Mononuclear cell (primary cell): ENCODE measurements around the gene GAB2. TPM values are rescaled to one million over a fixed set of nuclear protein-coding genes. Genes with fewer than 3 reads are reported as not detected.
"Not testable (repeated sequence)": the region's sequence is repeated elsewhere in the genome, so short reads cannot be mapped to it uniquely, and the experiment has no call there.

Source experiments
- H3K27me3 ChIP-seq: 2 replicates; pipeline ENCODE4 v1.6.0; 2011; ENCODE audit warnings: low read length, control low read depth; ENCODE audit not compliant: insufficient read depth
- H3K4me1 ChIP-seq: 2 replicates; pipeline ENCODE4 v1.5.1; 2011; ENCODE audit warnings: mild to moderate bottlenecking, low read length, control low read depth; ENCODE audit not compliant: insufficient read depth
- H3K4me3 ChIP-seq: 2 replicates; pipeline ENCODE4 v1.5.1; 2011; ENCODE audit warnings: mild to moderate bottlenecking, low read length, moderate library complexity
- H3K9me3 ChIP-seq: 2 replicates; pipeline ENCODE4 v1.5.1; 2011; ENCODE audit warnings: low read depth, mild to moderate bottlenecking, control low read depth, low read length
- total RNA-seq: library from RNA; depleted of rRNA; stranded (reverse); fragments of >200 nt; gene quantifications from one replicate; pipeline ENCODE4 v1.2.3, GENCODE V29; 2012

Gene GAB2
- total RNA-seq, 1 donor = 61.9 TPM

DNA sequence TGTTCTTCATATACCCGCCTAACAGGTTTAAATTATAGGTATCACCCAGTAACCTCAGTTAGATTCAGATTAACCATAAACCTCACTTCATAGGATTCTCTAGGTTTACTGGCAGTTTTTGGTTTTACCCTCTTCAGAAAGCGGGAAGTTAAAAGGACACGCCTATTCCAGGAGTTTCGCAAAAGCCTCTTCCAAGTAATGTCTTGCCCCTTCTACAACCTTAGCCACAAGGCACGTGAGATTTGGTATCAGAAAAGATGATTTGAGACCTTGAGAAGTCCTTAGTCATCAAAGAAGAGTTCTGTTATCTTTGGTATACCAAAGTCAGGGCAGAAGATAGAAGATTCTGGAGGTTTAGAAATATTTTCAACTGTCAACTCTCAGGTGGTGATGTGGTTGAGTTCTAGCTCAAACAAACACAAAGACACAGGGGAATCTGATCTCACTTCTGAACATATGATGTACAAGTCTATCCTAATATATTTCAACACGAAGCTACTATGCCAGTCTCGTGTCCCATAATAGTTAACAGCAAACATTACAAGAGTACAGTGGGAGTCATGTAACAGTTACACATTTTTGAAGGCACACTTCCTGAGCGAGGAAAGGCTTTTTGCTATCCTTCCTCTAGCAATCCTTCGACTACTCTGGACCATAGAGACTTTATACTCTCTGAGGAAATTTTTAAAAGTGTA, 125.4 kb downstream of the GAB2 start:
- no peaks in the 10 kb centered on the region for H3K27me3 ChIP-seq
- H3K9me3 ChIP-seq = no peaks in the 10 kb centered on the region
- no peak overlapping the region for H3K4me3 ChIP-seq
- peaks cover 62% of the 10 kb centered on the region for H3K4me1 ChIP-seq

DNA sequence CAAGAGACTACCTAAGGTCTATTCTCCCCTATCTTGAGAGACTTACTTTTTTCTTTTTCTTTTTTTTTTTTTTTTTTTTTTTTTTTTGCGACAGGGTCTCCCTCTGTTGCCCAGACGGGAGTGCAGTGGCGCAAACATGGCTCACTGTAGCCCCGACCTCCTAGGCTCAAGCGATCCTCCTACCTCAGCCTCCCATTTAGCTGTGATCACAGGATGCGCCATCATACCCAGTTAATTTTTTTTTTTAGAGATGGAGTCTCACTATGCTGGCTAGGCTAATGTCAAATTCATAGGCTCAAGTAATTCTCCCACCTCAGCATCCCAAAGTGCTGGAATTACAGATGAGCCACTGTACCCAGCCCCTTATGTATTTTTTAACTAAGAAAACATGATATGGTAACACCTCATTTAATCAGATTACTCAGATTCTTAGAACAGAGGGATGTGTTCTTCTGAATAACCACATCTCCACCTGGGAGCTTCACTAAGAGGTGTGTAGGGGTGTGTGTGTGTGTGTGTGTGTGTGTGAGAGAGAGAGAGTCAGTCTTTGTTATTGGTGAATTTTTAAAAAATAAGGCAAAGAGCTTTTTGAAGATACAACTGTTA, 126.0 kb downstream of the GAB2 start:
- no peaks in the 10 kb centered on the region for H3K9me3 ChIP-seq
- no peak overlapping the region for H3K4me3 ChIP-seq
- no peaks in the 10 kb centered on the region for H3K27me3 ChIP-seq
- peaks cover 65% of the 10 kb centered on the region for H3K4me1 ChIP-seq

DNA sequence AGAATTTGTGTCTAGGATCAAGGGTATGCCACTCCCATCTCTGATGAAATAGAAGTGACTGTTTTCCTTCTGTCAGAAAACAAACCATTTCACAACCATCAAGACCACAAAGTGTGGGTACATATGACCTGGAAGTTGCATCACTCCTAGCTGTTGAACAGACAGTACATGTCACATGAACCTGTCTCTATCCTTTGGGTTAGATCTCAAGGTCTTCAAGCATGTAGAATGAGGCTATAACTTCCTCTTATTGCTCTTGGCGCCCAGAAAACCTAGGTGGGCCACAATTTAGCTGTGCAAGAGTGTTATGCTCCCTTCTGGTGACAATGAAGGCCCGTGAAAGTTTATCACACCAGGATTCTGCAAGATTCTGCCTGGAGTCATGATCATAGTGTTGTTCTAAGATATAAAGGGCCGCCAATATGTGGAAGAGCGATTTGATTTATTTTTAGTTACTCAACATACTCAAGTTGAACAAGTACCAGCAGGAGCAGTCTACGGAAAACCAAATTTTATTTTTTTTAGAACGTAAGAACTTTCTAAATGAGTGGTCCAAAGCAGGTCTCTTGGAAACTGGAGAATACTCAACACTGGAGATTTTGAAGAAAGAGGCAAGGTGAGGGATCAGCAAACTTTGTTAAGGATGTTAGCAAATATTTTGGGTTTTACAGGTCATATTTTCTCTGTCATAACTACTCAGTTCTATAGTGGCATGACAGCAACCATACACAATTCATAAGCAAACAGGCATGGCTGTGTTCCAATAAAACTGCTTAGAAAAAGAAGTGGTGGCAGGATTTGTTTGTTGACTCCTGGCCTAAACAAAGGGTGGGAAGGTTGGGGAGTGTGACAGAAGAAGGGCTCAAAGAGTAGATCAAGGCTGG, 127.1 kb downstream of the GAB2 start:
- Histone ChIP-seq H3K4me1 (peaks cover 65% of the 10 kb centered on the region), H3K9me3 (no peaks in the 10 kb centered on the region), H3K4me3 (no peak overlapping the region), H3K27me3 (no peaks in the 10 kb centered on the region)

DNA sequence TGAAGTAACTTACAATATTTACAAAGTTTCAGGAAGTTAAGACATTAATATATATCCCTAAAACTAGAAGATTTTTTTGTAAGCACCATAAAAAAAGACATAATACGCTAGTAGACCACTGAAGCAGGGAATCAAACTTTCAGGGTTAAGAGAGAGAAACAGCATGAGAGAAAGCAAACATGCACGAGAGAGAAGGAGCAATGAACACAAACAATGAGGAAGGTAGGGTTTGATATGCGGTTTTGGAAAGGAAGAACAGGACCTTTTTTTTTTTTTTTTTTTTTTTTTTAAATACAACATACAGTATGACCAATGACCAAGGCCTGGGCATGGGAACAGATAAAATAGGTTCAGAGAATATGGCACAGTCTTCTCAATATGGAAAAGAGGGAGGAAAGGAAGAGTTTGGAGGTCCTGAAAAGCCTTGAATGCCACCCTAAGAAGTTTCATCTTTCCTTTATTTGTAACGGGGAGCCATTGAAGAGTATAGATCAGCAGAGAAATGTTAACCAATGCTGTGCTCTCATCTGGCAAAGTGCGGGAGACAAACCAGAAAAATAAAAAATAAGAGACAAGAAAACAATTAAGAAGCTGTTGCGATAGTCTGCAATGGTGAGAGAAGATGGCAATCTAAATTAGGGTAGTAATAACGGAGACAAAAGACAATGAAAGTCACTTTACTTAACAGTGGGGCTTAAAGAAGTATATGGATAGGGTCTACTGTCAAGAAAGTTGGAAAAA, 127.9 kb downstream of the GAB2 start:
- no peaks in the 10 kb centered on the region for H3K9me3 ChIP-seq
- H3K27me3 ChIP-seq = no peaks in the 10 kb centered on the region
- no peak overlapping the region for H3K4me3 ChIP-seq
- H3K4me1 ChIP-seq = peaks cover 65% of the 10 kb centered on the region

DNA sequence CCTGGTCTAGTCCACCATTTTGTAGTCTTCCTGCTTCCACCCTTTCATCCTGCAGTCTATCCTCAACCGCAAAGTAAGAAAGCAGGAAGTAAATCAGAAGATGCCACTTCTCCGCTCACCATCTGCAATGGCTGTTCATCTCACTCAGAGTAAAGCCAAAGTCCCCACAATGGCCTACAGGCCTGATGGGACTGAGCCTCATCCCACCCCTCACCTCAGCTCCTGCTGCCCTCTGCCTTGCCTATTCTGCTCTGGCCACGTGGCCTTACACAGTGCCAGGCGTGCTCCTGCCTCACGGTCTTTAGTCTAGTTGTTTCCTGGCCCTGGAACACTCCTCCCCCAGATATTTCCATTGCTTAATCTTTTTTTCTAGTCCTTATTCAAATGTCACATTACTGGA, 133.4 kb downstream of the GAB2 start:
- H3K9me3 ChIP-seq = no peaks in the 10 kb centered on the region
- peaks cover 21% of the 10 kb centered on the region for H3K4me1 ChIP-seq
- H3K4me3 ChIP-seq = no peak overlapping the region
- H3K27me3 ChIP-seq = no peaks in the 10 kb centered on the region

DNA sequence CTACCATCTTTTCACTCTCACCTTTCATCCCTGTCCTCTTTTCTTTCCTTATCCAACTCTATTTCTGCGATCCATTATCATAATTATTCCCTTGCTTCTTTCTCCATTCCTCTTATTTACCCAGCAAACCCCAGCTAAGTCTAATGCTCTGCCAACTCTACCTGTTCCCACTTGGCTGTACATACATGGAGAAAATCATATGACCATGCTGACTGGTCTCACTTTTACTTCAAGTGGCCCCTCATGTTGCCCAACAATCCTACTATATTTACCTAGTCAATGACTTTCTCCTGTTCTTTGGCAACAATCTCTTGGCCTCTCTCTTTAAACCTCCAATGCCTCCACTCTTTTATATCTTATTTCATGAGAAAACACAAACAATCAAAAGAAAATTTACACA, 134.8 kb downstream of the GAB2 start:
- H3K4me1 ChIP-seq = peaks cover 13% of the 10 kb centered on the region
- H3K9me3 ChIP-seq = no peaks in the 10 kb centered on the region
- H3K27me3 ChIP-seq = no peaks in the 10 kb centered on the region
- H3K4me3 ChIP-seq = no peak overlapping the region

DNA sequence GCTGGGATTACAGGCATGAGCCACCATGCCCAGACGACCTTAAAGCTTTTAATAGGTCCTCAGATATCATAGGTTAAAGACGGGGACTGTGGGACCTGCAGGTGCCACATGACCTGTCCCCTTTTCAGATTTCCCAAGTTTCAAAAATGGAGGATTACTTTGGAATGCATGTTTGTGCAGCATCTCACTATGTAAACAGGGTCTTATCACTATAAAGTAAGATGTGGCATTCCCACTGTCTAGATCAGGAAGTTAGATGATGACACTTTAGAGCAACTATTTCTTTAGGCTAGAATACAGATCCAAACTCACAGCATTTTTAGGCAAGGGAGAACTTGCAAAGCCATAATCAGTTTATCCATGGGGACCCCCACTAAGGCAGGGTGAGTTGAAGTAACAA, 136.1 kb downstream of the GAB2 start:
- Histone ChIP-seq H3K27me3 (no peaks in the 10 kb centered on the region), H3K4me3 (no peak overlapping the region), H3K9me3 (no peaks in the 10 kb centered on the region), H3K4me1 (peaks cover 11% of the 10 kb centered on the region)

DNA sequence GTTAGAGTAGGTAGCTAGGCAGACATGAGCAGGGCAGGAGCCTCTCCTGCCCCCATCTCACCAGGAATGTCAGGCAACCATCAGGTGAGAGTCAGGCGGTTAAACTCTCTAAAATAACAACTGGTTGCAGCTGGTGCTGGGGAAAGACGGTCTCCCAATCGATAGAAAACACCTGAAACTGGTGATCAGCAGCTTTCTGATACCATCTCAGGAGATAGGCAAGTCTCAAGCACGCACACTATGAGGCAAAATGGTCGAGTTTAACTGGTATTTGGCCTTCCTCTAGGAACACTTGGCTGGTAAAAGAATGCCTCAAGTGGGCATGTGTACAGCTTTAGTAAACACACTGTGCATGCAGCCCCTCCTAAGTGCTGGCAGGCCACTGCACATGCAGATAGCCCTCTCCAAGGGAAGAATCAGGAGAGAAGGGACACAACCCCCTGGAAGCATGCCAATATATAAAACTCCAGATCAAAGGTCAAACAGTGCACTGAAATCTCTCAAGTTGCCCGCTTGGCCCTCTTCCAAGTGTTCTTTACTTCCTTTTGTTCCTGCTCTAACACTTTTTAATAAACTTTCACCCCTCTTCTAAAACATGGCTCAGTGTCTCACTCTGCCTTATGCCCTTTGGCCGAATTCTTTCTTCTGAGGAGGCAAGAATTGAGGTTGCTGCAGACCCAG, 140.2 kb downstream of the GAB2 start:
- H3K27me3 ChIP-seq = no peaks in the 10 kb centered on the region
- no peak overlapping the region for H3K4me3 ChIP-seq
- peaks cover 11% of the 10 kb centered on the region for H3K4me1 ChIP-seq
- no peaks in the 10 kb centered on the region for H3K9me3 ChIP-seq

DNA sequence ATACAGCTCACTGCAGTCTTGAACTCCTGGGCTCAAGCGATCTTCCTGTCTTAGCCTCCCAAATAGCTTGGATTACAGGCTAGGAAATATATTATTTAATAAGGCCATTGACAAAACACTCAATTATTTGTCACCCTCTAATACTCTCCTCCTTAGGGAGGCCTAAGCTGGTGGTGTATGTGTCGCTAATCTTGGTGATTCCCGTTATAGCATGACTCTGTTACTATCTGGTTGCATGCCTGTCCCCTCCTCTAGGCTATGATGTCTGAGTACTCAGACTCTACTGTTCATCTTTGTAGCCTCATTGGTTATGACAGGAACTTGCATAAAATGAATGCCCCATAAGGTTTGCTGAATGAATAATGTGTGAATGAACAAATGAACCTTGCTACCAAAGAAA, 141.3 kb downstream of the GAB2 start:
- H3K9me3 ChIP-seq = no peaks in the 10 kb centered on the region
- H3K4me3 ChIP-seq = no peak overlapping the region
- peaks cover 11% of the 10 kb centered on the region for H3K4me1 ChIP-seq
- no peaks in the 10 kb centered on the region for H3K27me3 ChIP-seq

DNA sequence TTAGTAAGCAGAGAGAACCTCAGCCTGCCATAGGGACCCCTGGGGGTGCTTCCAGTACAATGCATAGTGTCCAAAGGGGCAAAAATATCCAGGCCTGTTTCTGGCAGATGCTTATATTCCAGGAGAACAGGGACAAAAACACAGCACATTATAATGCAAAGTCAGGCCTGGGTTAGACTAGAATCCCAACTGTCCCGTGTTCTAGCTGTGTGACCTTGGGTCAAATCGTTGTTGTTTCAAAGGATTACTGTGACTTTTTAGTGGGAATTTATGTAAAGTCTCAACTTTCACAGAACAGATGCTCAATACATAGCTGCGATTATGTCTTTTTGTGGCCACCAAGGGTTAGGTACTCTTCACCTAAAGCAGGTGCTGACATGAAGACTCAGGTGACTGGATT, 142.9 kb downstream of the GAB2 start:
- no peak overlapping the region for H3K4me3 ChIP-seq
- no peaks in the 10 kb centered on the region for H3K27me3 ChIP-seq
- peaks cover 11% of the 10 kb centered on the region for H3K4me1 ChIP-seq
- H3K9me3 ChIP-seq = no peaks in the 10 kb centered on the region

DNA sequence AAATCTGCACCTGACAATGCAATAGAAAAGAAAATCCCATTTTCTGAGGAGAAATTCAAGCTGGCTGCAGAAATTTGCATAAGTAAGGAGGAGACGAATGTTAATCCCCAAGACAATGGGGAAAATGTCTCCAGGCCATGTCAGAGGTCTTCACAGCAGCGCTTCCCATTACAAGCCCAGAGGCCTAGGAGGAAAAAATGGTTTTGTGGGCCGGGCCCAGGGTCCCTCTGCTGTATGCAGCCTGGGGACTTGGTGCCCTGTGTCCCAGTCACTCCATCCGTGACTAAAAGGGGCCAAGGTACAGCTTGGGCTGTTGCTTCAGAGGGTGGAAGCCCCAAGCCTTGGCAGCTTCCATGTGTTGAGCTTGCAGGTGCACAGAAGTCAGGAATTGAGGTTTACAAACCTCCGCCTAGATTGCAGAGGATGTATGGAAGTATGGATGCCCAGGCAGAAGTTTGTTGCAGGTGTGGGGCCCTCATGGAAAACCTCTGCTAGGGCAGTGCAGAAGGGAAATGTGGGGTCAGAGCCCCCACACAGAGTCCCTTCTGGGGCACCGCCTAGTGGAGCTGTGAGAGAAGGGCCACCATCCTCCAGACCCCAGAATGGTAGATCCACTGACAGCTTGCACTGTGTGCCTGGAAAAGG, 144.9 kb downstream of the GAB2 start:
- not testable (repeated sequence) for H3K9me3 ChIP-seq, H3K4me3 ChIP-seq, H3K4me1 ChIP-seq, H3K27me3 ChIP-seq

DNA sequence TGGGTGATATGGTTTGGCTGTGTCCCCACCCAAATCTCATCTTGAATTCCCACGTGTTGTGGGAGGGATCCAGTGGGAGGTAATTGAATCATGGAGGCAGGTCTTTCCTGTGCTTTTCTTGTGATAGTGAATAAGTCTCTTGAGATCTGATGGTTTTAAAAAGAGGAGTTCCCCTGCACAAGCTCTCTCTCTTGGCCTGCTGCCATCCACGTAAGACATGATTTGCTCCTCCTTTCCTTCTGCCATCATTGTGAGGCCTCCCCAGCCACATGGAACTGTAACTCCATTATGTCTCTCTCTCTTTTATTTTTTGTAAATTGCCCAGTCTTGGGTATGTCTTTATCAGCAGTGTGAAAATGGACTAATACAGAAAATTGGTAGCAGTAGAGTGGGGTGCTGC, 145.8 kb downstream of the GAB2 start:
- H3K9me3 ChIP-seq, H3K4me1 ChIP-seq, H3K27me3 ChIP-seq, H3K4me3 ChIP-seq: not testable (repeated sequence)

DNA sequence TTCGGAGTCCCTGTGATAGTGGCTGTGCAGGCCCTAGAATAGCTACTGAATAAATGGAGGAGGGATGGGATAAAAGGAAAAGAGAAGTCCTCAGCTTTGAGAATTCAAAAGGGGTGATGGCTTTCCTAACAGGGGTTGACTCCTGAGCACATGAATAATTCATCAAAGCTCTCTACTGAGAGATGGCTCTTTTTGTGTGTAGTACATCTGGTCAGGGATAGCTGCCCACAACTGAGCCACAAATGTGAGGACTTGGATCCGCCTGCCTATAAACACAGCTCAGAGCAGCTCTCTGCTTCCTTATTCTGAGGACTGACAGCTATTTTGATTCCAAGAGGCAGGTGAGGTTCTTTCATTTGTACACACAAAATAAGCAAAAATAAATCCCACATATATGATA, 146.6 kb downstream of the GAB2 start:
- no peaks in the 10 kb centered on the region for H3K9me3 ChIP-seq
- H3K4me1 ChIP-seq = peaks cover 11% of the 10 kb centered on the region
- no peak overlapping the region for H3K4me3 ChIP-seq
- no peaks in the 10 kb centered on the region for H3K27me3 ChIP-seq

DNA sequence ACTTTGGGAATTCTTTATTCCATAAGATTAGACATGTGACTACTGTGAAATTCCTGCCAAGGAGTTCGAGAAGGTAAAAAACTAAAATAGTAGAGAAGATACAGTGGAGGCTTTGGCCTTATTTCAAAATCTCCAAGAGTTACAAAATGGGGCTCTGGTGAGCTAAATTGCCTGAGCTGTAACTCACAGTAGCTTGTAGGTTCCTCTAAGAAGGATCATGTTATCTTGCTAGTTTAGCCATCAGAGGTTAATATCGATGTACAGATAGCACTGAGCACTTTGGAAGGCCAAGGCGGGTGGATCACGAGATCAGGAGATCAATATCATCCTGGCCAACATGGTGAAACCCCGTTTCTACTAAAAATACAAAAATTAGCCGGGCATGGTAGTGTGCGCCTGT, 147.8 kb downstream of the GAB2 start:
- H3K4me1 ChIP-seq = peaks cover 11% of the 10 kb centered on the region
- H3K4me3 ChIP-seq = no peak overlapping the region
- H3K27me3 ChIP-seq = no peaks in the 10 kb centered on the region
- no peaks in the 10 kb centered on the region for H3K9me3 ChIP-seq
